Measurements from ENCODE around the gene PDGFB.
"Not testable (repeated sequence)": the region's sequence is repeated elsewhere in the genome, so short reads cannot be mapped to it uniquely, and the experiment has no call there.

The PDGFB gene

DNA sequence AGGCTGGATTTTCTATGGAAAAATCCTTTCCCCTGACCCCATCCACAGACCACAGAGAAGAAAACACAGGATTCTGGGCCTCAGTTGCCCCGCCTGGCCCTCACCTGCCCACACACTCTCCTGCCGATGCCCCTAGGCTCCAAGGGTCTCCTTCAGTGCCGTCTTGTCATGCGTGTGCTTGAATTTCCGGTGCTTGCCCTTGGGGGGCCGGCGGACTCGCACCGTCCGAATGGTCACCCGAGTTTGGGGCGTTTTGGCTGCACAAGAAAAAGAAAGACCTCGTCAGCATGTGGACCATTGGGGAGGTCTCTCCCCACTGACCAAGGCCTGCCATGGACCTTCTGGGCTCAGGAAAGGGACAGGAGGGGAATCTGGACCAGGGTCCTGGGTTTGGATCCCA lies 19.2 kb downstream of the PDGFB start:
- no peak for DNase-seq (ENCODE audit: low spot score)

DNA sequence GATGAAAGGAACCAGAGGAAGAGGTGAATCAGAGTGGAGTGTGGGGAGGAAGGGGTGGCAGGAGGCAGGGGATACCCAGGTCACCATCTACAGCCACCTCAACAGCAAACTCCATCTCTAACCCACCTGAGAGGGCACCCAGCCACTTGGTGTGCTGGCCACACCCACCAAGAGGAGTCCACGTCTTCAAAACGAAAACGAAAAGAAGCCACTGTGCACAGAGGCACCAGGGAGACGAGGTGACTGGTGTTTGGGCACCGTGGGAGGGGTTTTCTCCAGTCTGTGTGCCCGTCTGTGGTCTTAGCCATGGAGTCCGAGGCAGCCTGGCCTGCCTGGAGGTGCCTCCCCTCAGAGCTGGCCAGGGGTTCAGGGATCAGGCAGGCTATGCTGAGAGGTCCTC lies 20.2 kb downstream of the PDGFB start:
- no peak for DNase-seq (ENCODE audit: low spot score)

DNA sequence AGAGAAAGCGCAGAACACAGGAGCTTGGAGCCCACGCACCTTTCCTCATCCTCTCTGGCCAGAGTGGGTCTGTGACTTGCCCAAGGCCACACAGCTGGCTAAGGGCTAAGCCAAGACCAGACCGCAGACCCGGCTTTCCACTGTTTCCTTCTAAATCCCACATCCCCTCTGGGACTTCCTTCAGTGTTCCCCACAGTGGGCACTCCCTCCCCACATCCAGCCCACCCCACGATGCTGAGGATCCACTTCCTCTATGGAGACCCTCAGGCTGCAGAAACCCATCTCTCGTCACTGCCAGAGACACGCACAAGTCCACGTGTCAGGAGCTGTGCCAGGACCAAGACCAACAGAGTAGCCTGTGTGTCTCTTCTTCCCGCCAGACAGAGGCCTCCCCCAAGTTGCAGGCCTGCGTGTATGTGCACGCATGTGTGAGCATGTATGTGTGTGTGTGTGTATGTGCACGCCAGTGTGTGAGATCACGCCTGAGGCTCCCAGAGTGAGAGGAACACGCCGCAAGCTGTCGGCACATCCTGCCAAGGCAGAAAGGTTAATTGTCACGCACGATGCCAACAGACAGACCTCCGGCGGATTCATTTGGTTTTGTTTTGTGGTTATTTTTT lies 21.6 kb downstream of the PDGFB start:
- DNase-seq (ENCODE audit: low spot score) = no peak

DNA sequence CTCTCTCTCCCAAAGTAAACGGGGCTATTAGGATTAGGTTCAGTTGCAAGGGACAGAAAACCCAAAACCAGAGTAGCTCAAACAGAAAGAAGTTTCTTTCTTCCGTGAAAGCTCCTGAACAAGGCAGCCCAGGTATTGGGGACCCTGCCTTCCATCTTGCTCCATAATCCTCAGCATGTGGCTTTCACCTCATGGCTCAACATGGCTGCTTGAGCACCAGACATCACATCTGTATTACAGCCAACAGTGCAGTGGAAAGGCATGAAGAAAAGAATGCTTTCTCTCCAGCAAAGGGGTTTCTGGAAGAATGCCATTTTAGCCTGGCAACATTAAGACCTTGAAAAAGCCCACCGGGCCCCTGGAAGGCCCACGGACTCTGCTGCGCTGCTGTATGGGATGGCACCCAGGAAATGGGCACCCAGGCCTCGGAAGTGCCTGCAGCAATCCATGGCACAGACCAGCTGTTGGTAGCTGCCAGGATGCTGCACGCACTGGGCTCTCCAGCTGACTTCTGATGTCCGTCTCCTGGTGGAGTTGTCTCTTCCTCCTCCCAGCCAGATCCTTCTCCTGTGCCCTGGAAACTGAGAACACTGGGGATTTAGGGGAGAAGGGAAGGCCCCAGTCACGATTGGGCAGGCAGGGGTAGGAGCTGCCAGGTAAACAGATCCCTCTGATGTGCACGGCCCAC lies 22.6 kb downstream of the PDGFB start:
- DNase-seq (ENCODE audit: low spot score) = no peak

DNA sequence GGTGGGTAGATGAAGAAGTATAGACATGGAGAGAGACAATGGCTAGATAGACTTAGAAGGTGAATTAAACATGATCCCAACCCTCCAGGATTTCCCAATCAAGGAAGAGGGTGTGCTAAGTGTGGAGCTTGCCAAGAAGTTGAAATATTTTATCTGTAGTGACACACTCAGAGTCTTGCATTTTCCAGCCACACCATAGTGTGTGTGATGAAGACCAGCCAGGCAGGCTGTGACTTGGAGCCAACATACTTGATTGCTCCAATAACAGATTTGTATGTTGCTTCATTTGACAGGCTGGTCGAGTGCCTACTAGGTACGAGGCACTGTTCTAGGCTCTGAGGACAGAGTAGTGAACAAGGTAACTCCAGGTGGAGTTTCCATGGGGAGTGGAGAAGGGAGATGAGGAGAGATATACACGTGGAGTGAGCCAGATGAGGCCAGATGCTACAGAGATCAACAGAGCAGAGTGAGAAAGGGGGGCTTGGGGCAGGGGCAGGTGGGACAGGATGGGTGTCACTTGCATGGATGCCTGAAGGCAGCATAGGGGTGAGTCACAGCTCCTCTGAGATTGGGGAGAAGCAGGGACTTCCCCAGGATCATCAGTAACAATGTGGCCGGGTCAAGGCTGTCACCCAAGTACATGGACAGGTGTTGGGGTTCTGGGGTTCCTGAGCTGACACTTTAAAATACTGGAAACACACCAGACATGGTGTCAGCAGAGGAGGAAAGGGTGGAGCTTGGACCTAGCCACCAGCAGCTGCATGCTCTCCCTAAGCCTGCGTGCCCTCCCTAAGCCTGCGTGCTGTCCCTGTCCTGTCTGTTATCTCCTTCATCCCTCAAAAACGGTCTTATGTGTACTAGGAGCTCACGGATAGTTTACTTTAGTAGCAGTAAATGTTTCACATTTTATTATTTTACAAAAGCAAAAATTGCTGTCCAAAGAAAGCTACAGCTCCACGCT lies 23.6 kb downstream of the PDGFB start:
- DNase-seq (ENCODE audit: low spot score) = no peak

DNA sequence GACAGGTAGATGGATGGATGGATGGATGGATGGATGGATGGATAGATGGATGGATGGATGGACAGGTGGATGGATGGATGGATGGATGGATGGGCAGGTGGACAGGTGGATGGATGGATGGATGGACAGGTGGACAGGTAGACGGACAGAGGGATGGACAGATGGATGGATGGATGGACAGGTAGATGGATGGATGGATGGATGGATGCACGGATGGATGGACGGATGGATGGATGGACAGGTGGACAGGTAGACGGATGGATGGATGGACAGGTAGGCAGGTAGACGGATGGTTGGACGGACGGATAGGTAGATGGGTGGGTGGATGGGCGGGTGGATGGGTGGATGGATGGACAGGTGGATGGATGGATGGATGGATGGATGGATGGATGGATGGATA lies 24.3 kb downstream of the PDGFB start:
- no peak for DNase-seq (ENCODE audit: low spot score)

DNA sequence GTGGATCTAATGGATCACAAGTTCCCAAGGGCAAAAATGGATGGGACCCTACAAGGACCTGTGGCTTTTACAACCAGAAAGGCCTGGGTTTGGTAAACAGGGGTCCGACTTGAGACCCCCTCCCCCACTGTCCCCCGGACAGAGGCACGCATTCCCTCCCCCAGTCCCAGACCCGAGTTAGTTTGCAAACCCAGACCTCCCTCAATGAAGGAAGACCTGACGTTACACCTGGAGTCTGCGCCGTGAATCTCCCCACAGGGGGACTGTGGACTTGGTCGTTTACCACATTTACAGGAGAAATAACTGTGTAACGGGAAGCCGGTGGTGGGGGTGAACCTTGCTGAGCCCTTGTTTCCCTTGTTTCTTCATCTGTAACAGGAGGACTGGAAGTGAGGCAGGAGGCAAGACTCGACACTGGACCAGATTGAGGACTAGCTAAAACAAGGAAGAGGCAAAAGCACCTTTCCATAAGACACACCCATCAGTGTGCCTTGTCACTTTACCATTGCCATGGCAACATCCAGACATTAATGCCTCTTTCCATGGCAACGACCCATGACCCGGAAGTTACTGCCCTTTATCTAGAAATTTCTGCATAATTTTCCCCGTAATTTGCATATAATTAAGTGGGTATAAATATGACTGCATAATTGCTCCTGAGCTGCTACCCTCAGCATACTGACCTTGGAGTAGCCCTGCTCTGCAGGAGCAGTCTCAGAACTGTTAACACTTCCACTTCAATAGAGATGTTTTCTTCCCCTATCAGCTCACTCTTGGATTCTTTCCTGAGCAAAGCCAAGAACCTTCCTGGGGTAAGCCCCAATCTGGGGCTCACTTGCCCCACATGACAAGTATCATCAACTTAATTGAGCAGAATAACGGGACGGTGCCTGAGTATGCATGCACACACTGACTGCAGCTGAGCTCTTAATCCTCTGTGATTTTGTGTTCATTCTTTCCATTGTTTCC lies 25.4 kb downstream of the PDGFB start:
- no peak for DNase-seq (ENCODE audit: low spot score)

DNA sequence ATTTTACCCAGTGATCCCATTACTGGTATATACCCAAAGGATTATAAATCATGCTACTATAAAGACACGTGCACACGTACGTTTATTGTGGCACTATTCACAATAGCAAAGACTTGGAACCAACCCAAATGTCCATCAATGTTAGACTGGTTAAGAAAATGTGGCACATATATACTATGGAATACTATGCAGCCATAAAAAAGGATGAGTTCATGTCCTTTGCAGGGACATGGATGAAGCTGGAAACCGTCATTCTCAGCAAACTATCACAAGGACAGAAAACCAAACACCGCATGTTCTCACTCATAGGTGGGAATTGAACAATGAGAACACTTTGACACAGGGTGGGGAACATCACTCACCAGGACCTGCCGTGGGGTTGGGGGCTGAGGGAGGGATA lies 26.4 kb downstream of the PDGFB start:
- not testable (repeated sequence) for DNase-seq (ENCODE audit: low spot score)

DNA sequence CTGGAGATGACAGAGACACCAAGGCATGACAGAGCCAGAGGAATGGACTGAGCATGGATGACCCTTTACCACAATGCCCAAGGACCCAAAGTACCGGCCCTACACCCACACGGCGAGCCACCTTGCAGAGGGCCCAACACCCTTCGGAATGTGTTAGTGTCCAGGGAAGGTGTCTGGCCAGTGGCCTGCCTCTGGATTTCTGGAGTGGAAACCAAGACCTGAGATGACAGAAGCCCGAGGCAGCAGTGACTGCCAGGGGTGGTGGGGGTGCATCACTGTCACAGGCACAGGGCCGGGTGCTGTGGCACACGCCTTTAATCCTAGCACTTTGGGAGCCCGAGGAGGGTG lies 28.7 kb downstream of the PDGFB start:
- no peak for DNase-seq (ENCODE audit: low spot score)

DNA sequence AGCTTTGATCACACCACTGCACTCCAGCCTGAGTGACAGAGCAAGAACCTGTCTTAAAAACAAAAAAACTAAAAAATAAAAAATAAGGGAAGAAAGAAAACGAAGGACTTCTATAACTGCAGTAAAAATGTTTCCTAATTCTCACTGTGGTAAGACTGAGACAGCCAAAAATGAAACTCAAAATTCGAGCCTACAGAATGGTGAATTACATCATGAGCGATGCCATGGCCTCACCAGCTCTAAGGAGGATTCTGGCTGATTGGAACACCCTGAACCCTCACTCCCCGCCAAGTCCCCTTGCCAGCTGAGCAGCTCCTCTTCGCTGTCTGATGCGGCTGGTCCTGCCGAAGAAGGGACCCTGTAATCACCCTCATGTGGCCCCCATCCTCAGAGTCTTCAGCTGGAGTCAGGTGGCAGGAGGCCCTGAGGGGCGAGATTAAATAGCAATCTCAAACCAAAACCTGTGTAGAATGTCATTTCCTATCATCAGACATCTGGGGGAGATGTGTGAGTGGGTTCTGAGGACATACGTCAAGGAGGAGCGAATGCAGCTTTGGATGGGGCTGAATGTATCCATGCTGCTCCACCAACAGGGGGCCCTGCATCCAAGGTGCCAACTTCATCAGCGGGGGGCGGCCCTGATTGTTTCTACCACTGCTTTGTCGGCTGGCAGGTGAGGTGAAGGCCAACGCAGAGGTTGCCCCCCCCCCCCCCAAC lies 29.2 kb downstream of the PDGFB start:
- no peak for DNase-seq (ENCODE audit: low spot score)

DNA sequence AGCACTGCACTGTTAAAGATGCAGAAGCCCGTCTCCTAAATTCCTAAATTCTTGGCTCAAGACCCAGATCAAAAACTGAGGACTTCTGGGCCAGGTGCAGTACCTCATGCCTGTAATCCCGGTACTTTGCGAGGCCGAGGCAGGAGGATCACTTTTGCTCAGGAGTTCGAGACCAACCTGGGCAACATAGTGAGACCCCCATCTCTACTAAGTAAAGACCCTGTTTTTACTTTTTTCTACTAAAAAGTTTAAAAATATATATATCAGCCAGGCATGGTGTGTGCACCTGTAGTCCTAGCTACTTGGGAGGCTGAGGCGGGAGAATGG lies 29.7 kb downstream of the PDGFB start:
- DNase-seq (ENCODE audit: low spot score) = no peak

DNA sequence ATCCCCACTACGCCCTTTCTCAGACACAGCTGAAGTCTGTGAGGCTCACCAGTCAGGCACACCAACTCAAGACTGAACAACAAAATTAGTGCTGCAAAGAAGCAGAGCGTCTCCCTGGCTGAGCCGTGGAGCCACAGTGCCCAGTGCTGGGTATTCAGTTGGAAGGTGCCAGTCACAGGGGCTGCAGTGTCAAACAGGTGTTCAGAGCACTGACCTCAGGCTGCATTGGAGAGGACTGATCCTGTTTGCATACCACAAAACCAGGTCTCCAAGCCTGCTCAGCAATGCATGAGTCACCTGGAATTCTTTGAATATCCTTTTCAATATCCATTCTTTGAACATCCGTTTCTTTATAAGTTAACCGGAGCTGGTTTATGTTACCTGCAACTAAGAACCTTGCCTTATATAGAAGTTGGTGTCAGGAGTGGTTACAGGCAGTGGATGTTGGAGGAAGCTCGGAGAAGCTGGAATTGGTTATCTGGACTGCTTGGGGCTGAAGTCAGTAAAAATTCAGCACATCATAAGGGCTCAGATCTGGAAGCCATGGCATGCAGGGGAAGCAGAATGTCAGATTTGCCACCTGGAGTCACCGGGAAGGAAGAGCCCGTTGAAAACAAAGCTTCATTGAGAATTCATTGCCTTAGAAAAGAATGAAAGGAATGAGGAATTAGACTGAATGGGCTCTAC lies 30.3 kb downstream of the PDGFB start:
- DNase-seq (ENCODE audit: low spot score) = no peak

DNA sequence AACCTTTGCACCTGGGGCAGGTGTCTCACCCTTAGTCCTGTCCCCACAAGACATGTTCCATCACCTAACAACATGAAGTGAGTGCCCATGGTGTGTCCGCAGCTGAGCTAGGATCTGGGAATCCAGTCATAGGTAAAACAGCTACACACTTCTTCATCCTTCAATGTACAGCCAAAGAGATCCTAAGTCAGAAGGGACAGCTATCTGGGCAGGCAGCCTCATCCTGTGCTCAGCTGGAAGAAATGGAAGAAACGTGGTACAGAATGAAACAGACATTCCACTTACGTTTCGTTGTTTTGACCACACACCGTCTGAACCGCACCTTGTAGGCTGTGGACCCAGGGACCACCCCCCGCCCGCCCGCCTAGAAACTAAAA lies 30.8 kb downstream of the PDGFB start:
- no peak for DNase-seq (ENCODE audit: low spot score)

DNA sequence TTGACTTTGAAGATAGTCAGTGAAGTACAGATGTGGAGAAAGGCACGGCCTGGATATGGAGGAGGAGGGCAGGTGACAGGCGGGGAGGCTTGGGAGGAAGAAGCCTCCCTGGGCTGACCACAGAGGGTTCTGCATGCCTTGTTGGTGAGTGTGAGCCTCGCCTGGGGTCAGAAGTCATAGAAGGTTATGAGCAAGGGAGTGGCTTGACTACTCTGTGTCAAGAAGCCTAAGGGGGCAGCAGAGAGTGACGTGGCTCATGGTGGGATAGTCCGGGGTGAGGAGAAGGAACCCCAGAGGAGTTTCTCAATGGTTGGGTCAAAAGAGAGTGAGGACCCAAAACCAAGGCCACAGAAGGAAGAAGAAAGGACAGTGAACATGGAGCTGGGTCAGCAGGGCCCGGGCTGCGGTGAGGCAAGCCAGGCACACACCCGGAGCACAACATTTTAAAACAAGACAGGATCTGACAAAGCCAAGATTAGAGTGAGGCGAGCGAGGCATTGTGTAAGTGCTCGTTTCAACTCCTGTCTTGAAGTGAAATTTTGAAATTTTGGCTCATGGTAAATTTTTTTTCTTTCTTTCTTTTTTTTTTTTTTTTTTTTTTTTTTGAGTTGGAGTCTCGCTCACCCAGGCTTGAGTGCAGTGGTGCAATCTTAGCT lies 31.9 kb downstream of the PDGFB start:
- DNase-seq (ENCODE audit: low spot score) = no peak

DNA sequence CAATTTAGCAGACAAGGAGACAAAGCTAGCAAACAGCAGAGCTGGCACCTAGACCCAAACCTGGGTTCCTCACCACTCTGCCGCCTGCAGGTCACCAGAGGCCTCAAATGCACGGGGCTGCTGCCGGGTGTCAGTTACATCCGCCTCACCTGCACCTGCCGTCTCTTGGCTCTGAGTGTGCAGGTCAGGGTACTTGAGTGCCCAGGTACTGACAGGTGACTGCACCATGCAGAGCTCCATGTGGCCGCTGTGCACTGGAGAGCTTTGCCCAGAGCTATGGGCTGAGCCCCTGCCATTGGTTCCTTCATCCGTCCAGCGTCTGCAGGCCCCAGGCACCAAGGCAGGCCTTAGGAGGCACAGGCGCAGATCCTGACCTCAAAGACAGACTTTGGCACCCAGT lies 35.0 kb downstream of the PDGFB start:
- no peak for DNase-seq (ENCODE audit: low spot score)

DNA sequence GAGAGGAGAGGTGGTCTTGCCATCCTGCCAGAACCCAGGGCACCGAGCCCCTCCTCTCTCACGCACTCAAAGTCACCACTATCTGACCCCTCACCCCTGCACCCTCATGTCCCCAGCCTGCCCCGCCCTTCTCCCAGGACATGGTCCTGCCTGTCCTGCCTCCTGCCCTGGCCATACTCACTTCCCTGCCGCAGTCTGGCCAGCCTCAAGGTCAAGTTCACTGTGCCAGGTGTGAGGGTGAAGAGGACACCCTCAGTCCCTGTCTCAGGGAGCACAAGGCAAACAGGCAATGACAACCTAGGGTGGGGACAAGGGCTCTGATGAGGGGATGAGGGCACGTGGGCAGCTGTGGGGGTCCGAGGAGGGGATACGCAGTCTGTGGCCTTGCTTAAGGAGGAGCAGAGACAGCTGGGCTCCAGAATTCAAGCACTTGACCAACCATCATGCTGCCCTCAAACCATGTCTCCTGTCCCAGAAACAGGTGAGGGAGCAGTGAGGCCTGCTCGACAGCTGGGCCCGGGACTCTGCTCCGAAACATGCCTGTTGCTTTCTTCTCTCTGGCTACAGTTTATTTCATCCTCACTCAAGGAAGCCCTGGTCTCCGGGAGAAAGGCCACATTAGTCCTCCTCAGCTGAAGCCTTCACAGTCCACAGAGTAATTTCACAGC lies 36.6 kb downstream of the PDGFB start:
- no peak for DNase-seq (ENCODE audit: low spot score)

DNA sequence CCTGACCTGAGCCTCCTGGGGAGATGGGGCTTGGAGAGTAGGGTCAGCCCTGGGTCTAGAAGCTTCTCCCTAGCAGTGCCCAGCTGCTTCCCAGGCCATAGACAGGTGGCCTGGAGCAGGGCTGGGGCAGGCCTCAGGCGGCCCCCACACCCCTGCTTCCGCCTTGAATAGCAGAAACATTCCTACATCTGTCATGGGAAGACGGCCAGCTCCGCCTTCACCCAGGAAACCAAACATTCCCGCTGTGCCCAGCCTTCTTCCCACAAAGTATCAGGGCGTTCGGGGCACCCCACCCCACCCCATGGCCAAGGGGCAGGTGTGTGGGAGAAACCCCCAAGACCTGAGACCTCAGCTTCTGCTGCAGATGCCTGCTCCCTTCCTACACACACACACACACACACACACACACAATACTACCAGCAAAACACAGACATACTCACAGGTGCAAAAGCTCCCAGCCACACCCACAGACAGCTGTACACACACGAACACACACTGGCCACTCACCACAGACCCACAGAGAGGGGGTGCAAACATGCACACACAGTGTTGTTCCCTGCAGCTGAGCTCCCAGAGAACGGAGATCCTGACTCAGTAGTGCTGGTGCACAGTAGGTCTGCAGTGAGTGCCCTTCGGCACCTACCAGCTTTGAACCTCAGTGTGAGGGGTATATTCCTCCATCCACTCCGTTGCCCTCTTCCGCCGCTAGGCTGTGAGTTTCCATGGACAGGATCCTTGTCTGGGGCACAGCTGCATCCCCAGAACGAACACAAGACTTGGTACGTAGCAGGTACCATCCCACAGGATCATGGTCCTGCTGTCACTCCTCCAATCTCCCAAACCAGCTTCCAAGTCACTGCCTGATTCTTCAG lies 37.4 kb downstream of the PDGFB start:
- no peak for DNase-seq (ENCODE audit: low spot score)

DNA sequence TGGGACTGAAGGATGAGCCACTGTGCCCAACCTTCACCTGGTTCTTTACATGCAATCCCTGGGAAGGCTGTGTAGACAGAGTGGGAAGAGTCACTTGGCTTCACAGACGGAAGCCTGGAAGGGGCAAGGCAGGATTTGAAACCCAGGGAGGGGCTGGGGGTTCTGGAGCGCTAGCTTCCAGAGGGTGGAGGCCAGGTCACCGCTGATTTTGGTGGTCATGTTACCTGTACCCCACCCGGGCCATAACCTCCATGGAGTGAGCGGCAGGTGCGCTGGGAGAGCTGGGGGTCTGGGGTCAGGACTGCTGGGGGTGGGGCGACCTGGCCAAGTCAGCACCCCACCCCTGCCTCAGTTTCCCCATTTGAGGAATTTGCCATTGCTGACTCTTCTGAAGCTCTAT lies 38.3 kb downstream of the PDGFB start:
- no peak for DNase-seq (ENCODE audit: low spot score)
